ENCODE results near the gene SUPT4H1. TPM values are rescaled to one million over a fixed set of nuclear protein-coding genes. Genes with fewer than 3 reads are reported as not detected.

The SUPT4H1 gene
- polyA plus RNA-seq, 1 donor (not counting 4 experiments of a cell fraction or from before 2014, with no cell fraction given), result 206 TPM

DNA sequence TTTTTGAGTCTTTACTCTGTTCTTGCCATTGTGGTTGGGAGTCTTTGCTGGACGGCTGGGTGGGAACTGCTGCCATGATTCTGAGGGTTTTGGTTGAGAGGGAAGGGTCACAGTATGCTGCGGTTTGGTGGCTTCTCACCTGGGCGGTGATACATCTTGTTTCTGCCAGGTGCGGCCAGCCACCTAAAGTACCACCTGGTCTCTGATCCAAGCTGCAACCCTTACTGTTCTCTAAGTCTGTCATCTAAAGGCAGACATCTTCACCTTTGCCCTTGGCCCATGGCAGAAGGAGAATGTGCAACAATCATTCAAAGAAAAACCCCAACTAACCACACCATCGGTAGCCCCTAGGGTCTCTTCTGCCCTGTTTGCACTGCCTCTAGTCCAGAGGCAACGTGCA, 51.7 kb downstream of the SUPT4H1 start:
- DNase-seq (ENCODE audit: low read depth, low spot score) (no peak), FAIRE-seq (no peak)
- Histone ChIP-seq H3K79me2 (ENCODE audit: control insufficient read depth, insufficient read depth, low read length) (no peaks in the 10 kb centered on the region), H3K27ac (ENCODE audit: control insufficient read depth, insufficient read depth, low read length) (no peak overlapping the region), H3K4me3 (ENCODE audit: control insufficient read depth in 2 of 3, extremely low read depth in 1 of 3, insufficient read depth in 2 of 3, low read depth in 1 of 3, low read length in 3 of 3) (no peak overlapping the region), H2AFZ (ENCODE audit: control insufficient read depth, low read length) (no peak overlapping the region), H3K4me2 (ENCODE audit: control insufficient read depth, extremely low read depth, insufficient read depth, low read depth, low read length) (no peak overlapping the region), H4K20me1 (ENCODE audit: control insufficient read depth, extremely low read depth, insufficient read depth, low read length) (no peaks in the 10 kb centered on the region), H3K9me3 (ENCODE audit: control insufficient read depth, low read depth, low read length) (no peaks in the 10 kb centered on the region), H3K9ac (ENCODE audit: control insufficient read depth, extremely low read depth, insufficient read depth, low read length) (no peak overlapping the region), H3K9me1 (ENCODE audit: control insufficient read depth, extremely low read depth, insufficient read depth, low read length) (no peaks in the 10 kb centered on the region), H3K4me1 (ENCODE audit: control insufficient read depth, extremely low read depth, insufficient read depth, low read length) (no peaks in the 10 kb centered on the region), H3K27me3 (ENCODE audit: control insufficient read depth, extremely low read depth, insufficient read depth, low read length) (peaks cover 23% of the 10 kb centered on the region), H3K36me3 (ENCODE audit: control insufficient read depth in 2 of 2, extremely low read depth in 1 of 2, insufficient read depth in 2 of 2, low read length in 2 of 2) (no peaks in the 10 kb centered on the region)
- no peak for TF ChIP-seq EZH2 (IDR thresholded peaks at IDR 0.05; ENCODE audit: low read length)
- TF ChIP-seq, protein P1, sequence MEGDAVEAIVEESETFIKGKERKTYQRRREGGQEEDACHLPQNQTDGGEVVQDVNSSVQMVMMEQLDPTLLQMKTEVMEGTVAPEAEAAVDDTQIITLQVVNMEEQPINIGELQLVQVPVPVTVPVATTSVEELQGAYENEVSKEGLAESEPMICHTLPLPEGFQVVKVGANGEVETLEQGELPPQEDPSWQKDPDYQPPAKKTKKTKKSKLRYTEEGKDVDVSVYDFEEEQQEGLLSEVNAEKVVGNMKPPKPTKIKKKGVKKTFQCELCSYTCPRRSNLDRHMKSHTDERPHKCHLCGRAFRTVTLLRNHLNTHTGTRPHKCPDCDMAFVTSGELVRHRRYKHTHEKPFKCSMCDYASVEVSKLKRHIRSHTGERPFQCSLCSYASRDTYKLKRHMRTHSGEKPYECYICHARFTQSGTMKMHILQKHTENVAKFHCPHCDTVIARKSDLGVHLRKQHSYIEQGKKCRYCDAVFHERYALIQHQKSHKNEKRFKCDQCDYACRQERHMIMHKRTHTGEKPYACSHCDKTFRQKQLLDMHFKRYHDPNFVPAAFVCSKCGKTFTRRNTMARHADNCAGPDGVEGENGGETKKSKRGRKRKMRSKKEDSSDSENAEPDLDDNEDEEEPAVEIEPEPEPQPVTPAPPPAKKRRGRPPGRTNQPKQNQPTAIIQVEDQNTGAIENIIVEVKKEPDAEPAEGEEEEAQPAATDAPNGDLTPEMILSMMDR (optimal IDR thresholded peaks at IDR 0.05 in 1 of 3, IDR thresholded peaks at IDR 0.05 in 1 of 3, conservative IDR thresholded peaks at IDR 0.05 in 1 of 3; ENCODE audit: extremely low read depth in 1 of 3, insufficient read depth in 2 of 3, low read length in 3 of 3), result no peak
- dilution Hi-C loops (cut with MboI; ENCODE audit: extremely low pct_ligation_motif_present, low sequenced_read_pairs), result no loop called here

Small RNA genes lying within 50 kb of the gene (small RNA-seq; reads per million reads assigned to genes)
- 0 reads per million in 3 experiments for gene MIR4736 (ENCODE audit: insufficient read length in 3 of 3, low read depth in 3 of 3, low replicate concordance in 1 of 3)

Other genes starting within 250 kb of the SUPT4H1 start
- gene OR4D1, start 203.8 kb downstream of the SUPT4H1 start, polyA plus RNA-seq, result not detected in 3 replicates
- gene OR4D2, start 185.2 kb downstream of the SUPT4H1 start, polyA plus RNA-seq, result not detected in 3 replicates
- not detected in 3 replicates for gene EPX, start 159.5 kb downstream of the SUPT4H1 start, polyA plus RNA-seq
- 11.2 to 12.2 TPM (median 12.0 TPM) in 3 replicates for gene MKS1, start 132.9 kb downstream of the SUPT4H1 start, polyA plus RNA-seq
- gene LPO, start 113.6 kb downstream of the SUPT4H1 start, polyA plus RNA-seq, result not detected in 3 replicates
- gene MPO, start 71.3 kb downstream of the SUPT4H1 start, polyA plus RNA-seq, result not detected in 3 replicates
- 0.02 to 0.10 TPM (median 0.04 TPM) in 3 replicates for gene TSPOAP1, start 23.4 kb downstream of the SUPT4H1 start, polyA plus RNA-seq
- 5.3 to 16.4 TPM (median 15.0 TPM) in 3 replicates for gene RNF43, start 65.3 kb upstream of the SUPT4H1 start, polyA plus RNA-seq
- 0.01 TPM in 1 of 3 replicates, not detected in the others for gene HSF5, start 136.2 kb upstream of the SUPT4H1 start, polyA plus RNA-seq
- 16.9 to 20.8 TPM (median 18.9 TPM) in 3 replicates for gene MTMR4, start 162.4 kb upstream of the SUPT4H1 start, polyA plus RNA-seq